HEK293 (cell line): ENCODE measurements around the gene PRRC2B.
"Not testable (repeated sequence)": the region's sequence is repeated elsewhere in the genome, so short reads cannot be mapped to it uniquely, and the experiment has no call there.

Source experiments
- CTCF ChIA-PET: fragments of 350-600 bp; formaldehyde crosslinking; extraction: SDS; loops from one replicate; lab custom pipeline; 2021; ENCODE audit warnings: antibody characterized with exemption; lab: Yijun Ruan, JAX
- POLR2A ChIA-PET: fragments of 300-600 bp; formaldehyde crosslinking; extraction: SDS; loops from one replicate; lab custom pipeline; 2020; ENCODE audit warnings: antibody characterized with exemption, inconsistent platforms; lab: Yijun Ruan, JAX
- H3K27ac ChIP-seq: fragments of 200-500 bp; sonication (Bioruptor generic); 2 replicates; pipeline ENCODE4 v1.5.1; 2014; ENCODE audit warnings: low read depth, low read length, control low read depth, inconsistent platforms; ENCODE audit errors: extremely low read depth
- H3K36me3 ChIP-seq, 2 experiments: fragments of 200-500 bp in 1 of 2; sonication (Bioruptor generic) in 1 of 2; 1 replicate in 1 of 2; 2 replicates in 1 of 2; pipeline ENCODE4 v1.5.1; 2014 to 2017; ENCODE audit warnings: inconsistent platforms in 2 of 2, low read length in 2 of 2; ENCODE audit not compliant: control insufficient read depth in 2 of 2, insufficient read depth in 1 of 2
- H3K4me1 ChIP-seq: fragments of 200-500 bp; sonication (Bioruptor generic); 2 replicates; pipeline ENCODE4 v1.5.1; 2014; ENCODE audit warnings: mild to moderate bottlenecking, low read length, inconsistent platforms; ENCODE audit not compliant: control insufficient read depth, insufficient read depth
- H3K4me3 ChIP-seq: 2 replicates; pipeline ENCODE4 v1.5.1; 2011; ENCODE audit warnings: low read depth, mild to moderate bottlenecking, control low read depth, low read length, moderate library complexity
- H3K9me3 ChIP-seq: fragments of 200-500 bp; sonication (Bioruptor generic); 2 replicates; pipeline ENCODE4 v1.5.1; 2014; ENCODE audit warnings: low read depth, low read length, inconsistent platforms; ENCODE audit not compliant: control insufficient read depth, insufficient read depth
- GLIS1 ChIP-seq: fragments of 450-650 bp; formaldehyde crosslinking; IDR thresholded peaks from 2 replicates; pipeline ENCODE4 v1.5.1; 2016; ENCODE audit warnings: missing biosample characterization, missing genetic modification characterization
- GLIS2 ChIP-seq: fragments of 450-650 bp; formaldehyde crosslinking; IDR thresholded peaks from 2 replicates; pipeline ENCODE4 v1.5.1; 2016; ENCODE audit warnings: missing biosample characterization, missing genetic modification characterization
- HIC1 ChIP-seq: fragments of 450-650 bp; formaldehyde crosslinking; IDR thresholded peaks from 2 replicates; pipeline ENCODE4 v1.5.1; 2016; ENCODE audit warnings: missing biosample characterization, missing genetic modification characterization
- KLF17 ChIP-seq: fragments of 450-650 bp; formaldehyde crosslinking; IDR thresholded peaks from 2 replicates; pipeline ENCODE4 v1.5.1; 2016; ENCODE audit warnings: missing biosample characterization, missing genetic modification characterization
- KLF8 ChIP-seq: fragments of 450-650 bp; formaldehyde crosslinking; IDR thresholded peaks from 2 replicates; pipeline ENCODE4 v1.5.1; 2016; ENCODE audit warnings: missing biosample characterization, missing genetic modification characterization
- PRDM1 ChIP-seq: fragments of 450-650 bp; formaldehyde crosslinking; IDR thresholded peaks from 2 replicates; pipeline ENCODE4; 2016; ENCODE audit warnings: missing biosample characterization, missing genetic modification characterization
- ZBTB11 ChIP-seq: fragments of 450-650 bp; formaldehyde crosslinking; conservative IDR thresholded peaks from 2 replicates; pipeline ENCODE4 v1.5.1; 2016; ENCODE audit warnings: low read depth, missing biosample characterization, missing genetic modification characterization
- ZBTB17 ChIP-seq: fragments of 450-650 bp; formaldehyde crosslinking; IDR thresholded peaks from 2 replicates; pipeline ENCODE4 v1.5.1; 2016; ENCODE audit warnings: missing biosample characterization, missing genetic modification characterization
- ZNF2 ChIP-seq: fragments of 450-650 bp; formaldehyde crosslinking; IDR thresholded peaks from 2 replicates; pipeline ENCODE4 v1.5.1; 2016; ENCODE audit warnings: missing biosample characterization, missing genetic modification characterization
- ZNF362 ChIP-seq: fragments of 450-650 bp; formaldehyde crosslinking; IDR thresholded peaks from 2 replicates; pipeline ENCODE4 v1.5.1; 2016; ENCODE audit warnings: missing biosample characterization, missing genetic modification characterization
- ZNF366 ChIP-seq: fragments of 450-650 bp; formaldehyde crosslinking; conservative IDR thresholded peaks from 2 replicates; pipeline ENCODE4 v1.5.1; 2016; ENCODE audit warnings: missing biosample characterization, missing genetic modification characterization
- ZNF433 ChIP-seq: fragments of 450-650 bp; formaldehyde crosslinking; IDR thresholded peaks from 2 replicates; pipeline ENCODE4 v1.5.1; 2016; ENCODE audit warnings: missing biosample characterization, missing genetic modification characterization, low read depth
- ZNF518A ChIP-seq: fragments of 450-650 bp; formaldehyde crosslinking; conservative IDR thresholded peaks from 2 replicates; pipeline ENCODE4 v1.5.1; 2016; ENCODE audit warnings: low read depth, missing biosample characterization, missing genetic modification characterization
- ZNF585B ChIP-seq: fragments of 450-650 bp; formaldehyde crosslinking; IDR thresholded peaks from 2 replicates; pipeline ENCODE4 v1.5.1; 2016; ENCODE audit warnings: missing biosample characterization, missing genetic modification characterization
- ZNF623 ChIP-seq: fragments of 450-650 bp; formaldehyde crosslinking; IDR thresholded peaks from 2 replicates; pipeline ENCODE4 v1.5.1; 2016; ENCODE audit warnings: missing biosample characterization, missing genetic modification characterization
- ZNF629 ChIP-seq: fragments of 450-650 bp; formaldehyde crosslinking; IDR thresholded peaks from 2 replicates; pipeline ENCODE4 v1.5.1; 2017; ENCODE audit warnings: missing biosample characterization, missing genetic modification characterization
- ZNF639 ChIP-seq: fragments of 450-650 bp; formaldehyde crosslinking; IDR thresholded peaks from 2 replicates; pipeline ENCODE4 v1.5.1; 2016; ENCODE audit warnings: missing biosample characterization, missing genetic modification characterization

PRRC2B gene

GRCh38 chr9:131395157-131396098, 1.5 kb downstream of the PRRC2B start (continued):
- peak; percentile 80 for TF ChIP-seq HIC1
- no peak for TF ChIP-seq KLF17
- TF ChIP-seq ZNF623 (tag by site-specific recombination) = no peak
- TF ChIP-seq ZNF629 (tag by site-specific recombination) = no peak
- no peak for TF ChIP-seq ZNF433 (tag by site-specific recombination)
- TF ChIP-seq GLIS1 = no peak
- TF ChIP-seq GLIS2 = peak; percentile 41; the same call in 1 of the 2 replicates
- TF ChIP-seq ZNF518A (tag by site-specific recombination) = no peak
- TF ChIP-seq ZNF585B = no peak
- TF ChIP-seq, all 188 proteins: peak for 15

- peaks cover 17% of the 10 kb centered on the region for H3K4me1 ChIP-seq
- H3K27ac ChIP-seq = 0 out of 2 replicates have a peak overlapping the region, but pooled peaks have one; percentile 3
- peaks cover 0 to 27% of the 10 kb centered on the region in 2 experiments; a peak in 1 of 3 replicates for H3K36me3 ChIP-seq
- peak overlapping the region; percentile 68 for H3K4me3 ChIP-seq
- ChIA-PET CTCF (interaction anchor here (0.6 to 2.0 kb wide), 4 partner anchors 9 to 61 kb away, joined by 3 to 9 read pairs (median 6); no protein-coding TSS in a partner anchor), POLR2A (interaction anchor here (0.6 to 4.9 kb wide), 9 partner anchors 10 to 289 kb away, joined by 3 to 39 read pairs (median 4); no protein-coding TSS in a partner anchor)
- not testable (repeated sequence) for H3K9me3 ChIP-seq
- TF ChIP-seq ZNF2 (tag by site-specific recombination) (0 out of 2 replicates have a peak, but pooled peaks have one; percentile 15), ZNF366 (peak; percentile 90), ZNF639 (tag by site-specific recombination) (peak; percentile 51; the same call in 1 of the 2 replicates), ZNF623 (tag by site-specific recombination) (0 out of 2 replicates have a peak, but pooled peaks have one; percentile 26), PRDM1 (tag by site-specific recombination) (peak; percentile 99), KLF8 (tag by site-specific recombination) (peak; percentile 27), ZNF362 (peak; percentile 79), ZBTB11 (tag by site-specific recombination) (peak; percentile 16; the same call in 1 of the 2 replicates), ZBTB17 (tag by site-specific recombination) (peak; percentile 84)
These were observed 2.2 kb downstream of the PRRC2B start for GRCh38 chr9:131396099-131396479.
